22Rv1 (cell line): Measurements from ENCODE around the gene PAK5.

Experiments
- H3K27ac ChIP-seq: fragments of 450-650 bp; 2 replicates; pipeline ENCODE4 v1.5.1; 2017
- CTCF ChIP-seq: fragments of 450-650 bp; IDR thresholded peaks from 2 replicates; pipeline ENCODE4 v1.5.1; 2017; ENCODE audit warnings: mild to moderate bottlenecking
- ZFX ChIP-seq: fragments of 450-650 bp; IDR thresholded peaks from 2 replicates; pipeline ENCODE4 v1.6.1; 2017; ENCODE audit warnings: antibody characterized with exemption, borderline replicate concordance

The PAK5 gene

GRCh38 chr20:9514072-9514460 lies 324.8 kb downstream of the PAK5 start:
- H3K27ac ChIP-seq, result no peak overlapping the region
- TF ChIP-seq CTCF (no peak), ZFX (no peak)

- TF ChIP-seq ZFX, result no peak
- no peak for TF ChIP-seq CTCF
- H3K27ac ChIP-seq, result no peak overlapping the region
Measured at GRCh38 chr20:9510911-9511310, 328.0 kb downstream of the PAK5 start.

- TF ChIP-seq CTCF (no peak), ZFX (no peak)
- no peak overlapping the region for H3K27ac ChIP-seq
Measured at GRCh38 chr20:9509246-9509645, 329.6 kb downstream of the PAK5 start.

DNA sequence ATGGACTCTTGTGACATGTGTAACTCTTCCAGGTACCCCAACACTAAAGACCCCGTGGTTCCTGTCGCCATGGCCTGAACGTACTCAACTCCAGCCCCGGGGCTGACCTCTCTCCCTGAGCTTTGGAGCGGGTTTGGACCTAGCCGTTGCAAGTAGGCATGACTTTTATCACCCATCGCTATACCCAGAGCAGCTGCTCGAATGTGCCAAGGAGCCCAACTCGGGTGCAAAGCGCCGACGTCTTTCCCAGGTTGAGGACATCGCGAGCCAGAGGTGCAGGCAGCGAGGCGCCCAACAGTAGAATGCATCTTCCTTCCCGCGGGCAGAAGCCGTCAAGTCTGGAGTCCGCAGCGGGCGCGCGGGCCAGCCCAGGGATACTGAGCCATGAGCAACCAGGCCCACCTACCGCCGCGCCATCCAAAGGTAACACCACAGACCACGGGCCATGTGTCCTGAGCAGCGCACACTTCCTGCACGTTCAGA lies 330.1 kb downstream of the PAK5 start:
- H3K27ac ChIP-seq, result no peak overlapping the region
- no peak for TF ChIP-seq ZFX
- no peak for TF ChIP-seq CTCF

- TF ChIP-seq ZFX (no peak), CTCF (no peak)
- no peak overlapping the region for H3K27ac ChIP-seq
Measured at GRCh38 chr20:9508240-9508661, 330.6 kb downstream of the PAK5 start.

- no peak for TF ChIP-seq ZFX
- no peak for TF ChIP-seq CTCF
- H3K27ac ChIP-seq, result no peak overlapping the region
Measured at GRCh38 chr20:9507544-9508239, 331.2 kb downstream of the PAK5 start.

DNA sequence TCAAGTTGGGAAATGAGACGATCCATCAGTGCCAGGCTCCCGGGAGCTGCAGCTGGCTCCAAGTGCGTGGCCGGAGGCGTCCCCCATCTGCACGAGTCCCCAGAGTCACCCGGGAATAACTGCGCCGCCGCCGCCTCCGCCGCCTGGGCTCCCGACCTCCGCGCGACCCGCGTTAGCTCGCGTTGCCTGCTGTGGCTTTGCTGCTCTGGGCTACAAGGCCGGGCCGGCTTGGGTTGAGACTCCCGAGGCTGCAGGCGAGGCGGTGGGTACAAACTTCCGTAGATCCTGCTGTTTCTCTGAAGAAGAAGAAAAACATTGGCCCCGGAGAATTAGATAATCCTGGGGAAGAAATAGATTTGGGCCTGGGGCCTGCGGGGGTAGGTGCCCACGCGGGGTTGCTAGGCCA lies 331.9 kb downstream of the PAK5 start:
- TF ChIP-seq ZFX, result no peak
- TF ChIP-seq CTCF, result no peak
- no peak overlapping the region for H3K27ac ChIP-seq
